K562 (cell line): ENCODE measurements around the gene FAR1. TPM values are rescaled to one million over a fixed set of nuclear protein-coding genes. Genes with fewer than 3 reads are reported as not detected.

Experiments
- BCOR ChIP-seq: fragments of 450-650 bp; IDR thresholded peaks from 2 replicates; pipeline ENCODE4 v1.6.1; 2016
- CBFA2T3 ChIP-seq: fragments of 450-650 bp; IDR thresholded peaks from 2 replicates; pipeline ENCODE4 v1.6.1; 2017
- DACH1 ChIP-seq: fragments of 450-650 bp; IDR thresholded peaks from 2 replicates; pipeline ENCODE4 v1.6.1; 2018; ENCODE audit not compliant: partially characterized antibody
- HDAC1 ChIP-seq, 2 experiments: fragments of 450-650 bp; IDR thresholded peaks; 2 replicates each; pipeline ENCODE4 v1.6.1; 2016 to 2017; ENCODE audit warnings: inconsistent platforms in 1 of 2, mild to moderate bottlenecking in 1 of 2, moderate library complexity in 1 of 2
- HDAC2 ChIP-seq: fragments of 450-650 bp; IDR thresholded peaks from 2 replicates; pipeline ENCODE4 v1.6.1; 2016; ENCODE audit warnings: mild to moderate bottlenecking
- LARP7 ChIP-seq: fragments of 450-650 bp; IDR thresholded peaks from 2 replicates; pipeline ENCODE4 v1.6.1; 2016
- TRIM24 ChIP-seq, 2 experiments: fragments of 450-650 bp; IDR thresholded peaks; 2 replicates each; pipeline ENCODE4 v1.6.1; 2016
- ZNF766 ChIP-seq: fragments of 200-800 bp; sonication (Bioruptor generic); conservative IDR thresholded peaks from 2 replicates; pipeline ENCODE4 v1.6.1; 2016; ENCODE audit warnings: missing genetic modification characterization, missing compliant biosample characterization
- polyA plus RNA-seq, 8 experiments: library from polyadenylated mRNA; depleted of rRNA in 4 of 8; stranded (reverse) in 5 of 8; unstranded in 3 of 8; fragments of >200 nt; fragmentation: Nextera tagmentation in 2 of 8; fragmentation: Illumina TruSeq in 1 of 8; extraction: Ambion mirVana in 2 of 8; extraction: Trizol in 1 of 8; gene quantifications; 2 replicates each; pipeline versions ENCODE4 v1.2.1 to v1.2.3, GENCODE V29; 2011 to 2014; ENCODE audit warnings: inconsistent platforms in 1 of 8, missing spikeins in 1 of 8
- total RNA-seq, 7 experiments: library from RNA; depleted of rRNA in 6 of 7; stranded (reverse); fragments of >200 nt in 6 of 7; fragmentation: Illumina TruSeq in 2 of 7; extraction: Trizol in 2 of 7; gene quantifications; 2 replicates each; pipeline versions ENCODE4 v1.2.1 to v1.2.3, GENCODE V29; 2011 to 2021; ENCODE audit warnings: low replicate concordance in 1 of 7
- TF ChIP-seq, protein P1 (sequence below), 2 experiments: fragments of 450-650 bp in 1 of 2; sonication (generic) in 1 of 2; formaldehyde crosslinking in 1 of 2; IDR thresholded peaks; 2 replicates each; pipeline versions ENCODE4 v1.7.1 to v1.9.0; 2016 to 2022; ENCODE audit warnings: inconsistent platforms in 1 of 2, mild to moderate bottlenecking in 1 of 2, missing genetic modification reagents in 1 of 2
- TF ChIP-seq, protein P2 (sequence below), 2 experiments: fragments of 250-450 bp in 1 of 2; fragments of 450-650 bp in 1 of 2; sonication (Bioruptor Pico) in 1 of 2; IDR thresholded peaks; 2 replicates each; pipeline versions ENCODE4 v1.6.1 to v1.8.0; 2016 to 2021; ENCODE audit warnings: mild to moderate bottlenecking in 2 of 2, moderate library complexity in 2 of 2, missing compliant biosample characterization in 1 of 2, missing genetic modification characterization in 1 of 2
- TF ChIP-seq, protein P3 (sequence below), 2 experiments: fragments of 450-650 bp; conservative IDR thresholded peaks; 2 replicates each; pipeline ENCODE4 v1.6.1; 2017; ENCODE audit warnings: mild to moderate bottlenecking in 2 of 2, moderate library complexity in 2 of 2
- TF ChIP-seq, protein P4 (sequence below): fragments of 250-450 bp; sonication (Bioruptor Pico); IDR thresholded peaks from 2 replicates; pipeline ENCODE4 v1.5.0; 2021; ENCODE audit warnings: mild to moderate bottlenecking, borderline replicate concordance

FAR1 gene
- total and polyA plus RNA-seq, 9 of the 15 experiments (the other 6 are each of a cell fraction or from before 2014, with no cell fraction given): 17.7 to 88.2 (median 52.6) TPM

DNA sequence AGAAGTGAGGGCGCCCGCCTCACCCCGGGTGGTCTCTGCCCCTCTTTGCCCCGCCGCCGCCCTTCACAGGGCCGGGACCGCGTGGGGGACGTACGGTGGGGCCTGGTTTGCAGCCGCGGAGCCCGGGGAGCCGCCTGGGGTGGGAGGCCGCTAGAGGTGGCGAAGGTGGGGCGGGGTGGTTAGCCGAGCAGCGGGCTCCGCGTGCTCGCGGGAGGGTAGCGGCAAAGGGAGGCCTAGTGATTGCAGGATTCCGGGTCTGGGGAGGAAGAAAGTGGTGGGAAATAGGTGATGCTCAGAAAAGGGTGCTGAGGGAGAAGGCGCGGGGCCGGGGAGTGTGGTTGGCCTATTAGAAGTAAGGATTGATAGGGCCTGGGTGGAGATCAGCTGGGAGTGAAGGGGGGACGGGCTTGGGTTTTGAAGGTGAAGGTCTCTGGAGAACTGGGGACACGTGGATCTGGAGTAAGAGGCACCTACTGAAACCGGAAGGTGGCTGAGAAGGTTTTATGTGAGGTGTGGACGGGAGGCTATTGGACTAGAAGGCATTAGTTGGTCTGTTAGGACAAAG lies 571 bp downstream of the FAR1 start (continued):
- TF ChIP-seq, protein P1, sequence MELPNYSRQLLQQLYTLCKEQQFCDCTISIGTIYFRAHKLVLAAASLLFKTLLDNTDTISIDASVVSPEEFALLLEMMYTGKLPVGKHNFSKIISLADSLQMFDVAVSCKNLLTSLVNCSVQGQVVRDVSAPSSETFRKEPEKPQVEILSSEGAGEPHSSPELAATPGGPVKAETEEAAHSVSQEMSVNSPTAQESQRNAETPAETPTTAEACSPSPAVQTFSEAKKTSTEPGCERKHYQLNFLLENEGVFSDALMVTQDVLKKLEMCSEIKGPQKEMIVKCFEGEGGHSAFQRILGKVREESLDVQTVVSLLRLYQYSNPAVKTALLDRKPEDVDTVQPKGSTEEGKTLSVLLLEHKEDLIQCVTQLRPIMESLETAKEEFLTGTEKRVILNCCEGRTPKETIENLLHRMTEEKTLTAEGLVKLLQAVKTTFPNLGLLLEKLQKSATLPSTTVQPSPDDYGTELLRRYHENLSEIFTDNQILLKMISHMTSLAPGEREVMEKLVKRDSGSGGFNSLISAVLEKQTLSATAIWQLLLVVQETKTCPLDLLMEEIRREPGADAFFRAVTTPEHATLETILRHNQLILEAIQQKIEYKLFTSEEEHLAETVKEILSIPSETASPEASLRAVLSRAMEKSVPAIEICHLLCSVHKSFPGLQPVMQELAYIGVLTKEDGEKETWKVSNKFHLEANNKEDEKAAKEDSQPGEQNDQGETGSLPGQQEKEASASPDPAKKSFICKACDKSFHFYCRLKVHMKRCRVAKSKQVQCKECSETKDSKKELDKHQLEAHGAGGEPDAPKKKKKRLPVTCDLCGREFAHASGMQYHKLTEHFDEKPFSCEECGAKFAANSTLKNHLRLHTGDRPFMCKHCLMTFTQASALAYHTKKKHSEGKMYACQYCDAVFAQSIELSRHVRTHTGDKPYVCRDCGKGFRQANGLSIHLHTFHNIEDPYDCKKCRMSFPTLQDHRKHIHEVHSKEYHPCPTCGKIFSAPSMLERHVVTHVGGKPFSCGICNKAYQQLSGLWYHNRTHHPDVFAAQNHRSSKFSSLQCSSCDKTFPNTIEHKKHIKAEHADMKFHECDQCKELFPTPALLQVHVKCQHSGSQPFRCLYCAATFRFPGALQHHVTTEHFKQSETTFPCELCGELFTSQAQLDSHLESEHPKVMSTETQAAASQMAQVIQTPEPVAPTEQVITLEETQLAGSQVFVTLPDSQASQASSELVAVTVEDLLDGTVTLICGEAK (IDR thresholded peaks at IDR 0.05): 0 out of 2 replicates have a peak, but pooled peaks have one; percentile 22
- TF ChIP-seq, protein P1 (CRISPR knock-in tag; IDR thresholded peaks at IDR 0.05): 0 out of 2 replicates have a peak, but pooled peaks have one; percentile 1
- TF ChIP-seq HDAC2: 0 out of 2 replicates have a peak, but pooled peaks have one; percentile 51
- TF ChIP-seq, protein P2, sequence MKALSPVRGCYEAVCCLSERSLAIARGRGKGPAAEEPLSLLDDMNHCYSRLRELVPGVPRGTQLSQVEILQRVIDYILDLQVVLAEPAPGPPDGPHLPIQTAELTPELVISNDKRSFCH (CRISPR knock-in tag; IDR thresholded peaks at IDR 0.05): no peak
- TF ChIP-seq, protein P2 (tag; IDR thresholded peaks at IDR 0.05): no peak
- peak in 1 of 2 experiments; percentile 89; a peak in 2 of 4 replicates for TF ChIP-seq HDAC1 (IDR thresholded peaks at IDR 0.05)
- TF ChIP-seq ZNF766 (CRISPR knock-in tag): no peak
- TF ChIP-seq LARP7: 0 out of 2 replicates have a peak, but pooled peaks have one; percentile 51
- 0 out of 4 replicates have a peak, but pooled peaks of 1 of the 2 experiments have one; percentile 16 for TF ChIP-seq TRIM24 (IDR thresholded peaks at IDR 0.05)
- TF ChIP-seq, protein P3, sequence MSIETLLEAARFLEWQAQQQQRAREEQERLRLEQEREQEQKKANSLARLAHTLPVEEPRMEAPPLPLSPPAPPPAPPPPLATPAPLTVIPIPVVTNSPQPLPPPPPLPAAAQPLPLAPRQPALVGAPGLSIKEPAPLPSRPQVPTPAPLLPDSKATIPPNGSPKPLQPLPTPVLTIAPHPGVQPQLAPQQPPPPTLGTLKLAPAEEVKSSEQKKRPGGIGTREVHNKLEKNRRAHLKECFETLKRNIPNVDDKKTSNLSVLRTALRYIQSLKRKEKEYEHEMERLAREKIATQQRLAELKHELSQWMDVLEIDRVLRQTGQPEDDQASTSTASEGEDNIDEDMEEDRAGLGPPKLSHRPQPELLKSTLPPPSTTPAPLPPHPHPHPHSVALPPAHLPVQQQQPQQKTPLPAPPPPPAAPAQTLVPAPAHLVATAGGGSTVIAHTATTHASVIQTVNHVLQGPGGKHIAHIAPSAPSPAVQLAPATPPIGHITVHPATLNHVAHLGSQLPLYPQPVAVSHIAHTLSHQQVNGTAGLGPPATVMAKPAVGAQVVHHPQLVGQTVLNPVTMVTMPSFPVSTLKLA (conservative IDR thresholded peaks at IDR 0.05): peak; percentile 76 to 84
- 0 out of 2 replicates have a peak, but pooled peaks have one; percentile 19 for TF ChIP-seq BCOR
- TF ChIP-seq DACH1: peak; percentile 88
- no peak for TF ChIP-seq CBFA2T3
- TF ChIP-seq, protein P4, sequence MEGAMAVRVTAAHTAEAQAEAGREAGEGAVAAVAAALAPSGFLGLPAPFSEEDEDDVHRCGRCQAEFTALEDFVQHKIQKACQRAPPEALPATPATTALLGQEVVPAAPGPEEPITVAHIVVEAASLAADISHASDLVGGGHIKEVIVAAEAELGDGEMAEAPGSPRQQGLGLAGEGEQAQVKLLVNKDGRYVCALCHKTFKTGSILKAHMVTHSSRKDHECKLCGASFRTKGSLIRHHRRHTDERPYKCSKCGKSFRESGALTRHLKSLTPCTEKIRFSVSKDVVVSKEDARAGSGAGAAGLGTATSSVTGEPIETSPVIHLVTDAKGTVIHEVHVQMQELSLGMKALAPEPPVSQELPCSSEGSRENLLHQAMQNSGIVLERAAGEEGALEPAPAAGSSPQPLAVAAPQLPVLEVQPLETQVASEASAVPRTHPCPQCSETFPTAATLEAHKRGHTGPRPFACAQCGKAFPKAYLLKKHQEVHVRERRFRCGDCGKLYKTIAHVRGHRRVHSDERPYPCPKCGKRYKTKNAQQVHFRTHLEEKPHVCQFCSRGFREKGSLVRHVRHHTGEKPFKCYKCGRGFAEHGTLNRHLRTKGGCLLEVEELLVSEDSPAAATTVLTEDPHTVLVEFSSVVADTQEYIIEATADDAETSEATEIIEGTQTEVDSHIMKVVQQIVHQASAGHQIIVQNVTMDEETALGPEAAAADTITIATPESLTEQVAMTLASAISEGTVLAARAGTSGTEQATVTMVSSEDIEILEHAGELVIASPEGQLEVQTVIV: no peak
